Vagina (tissue), 2 donors: ENCODE results near the gene HOXA7. TPM values are rescaled to one million over a fixed set of nuclear protein-coding genes. Genes with fewer than 3 reads are reported as not detected.
A peak's percentile ranks its signal among the peaks of the same experiment; 100 is the strongest.

Experiments
- DNase-seq, 2 donors: peaks; one replicate each; pipeline ENCODE4 v3.0.0-alpha.2; 2017; ENCODE audit errors: extremely low spot score in 2 of 2
- H3K27ac ChIP-seq: fragments of 200-600 bp; sonication (generic); one replicate; pipeline ENCODE4 v1.5.1; 2019
- H3K27me3 ChIP-seq: fragments of 200-600 bp; sonication (generic); one replicate; pipeline ENCODE4 v1.5.1; 2019
- H3K36me3 ChIP-seq, 2 donors: fragments of 200-600 bp; sonication (generic); one replicate each; pipeline ENCODE4 v1.5.1; 2017 to 2019
- H3K4me1 ChIP-seq: fragments of 200-600 bp; sonication (generic); one replicate; pipeline ENCODE4 v1.5.1; 2019
- H3K4me3 ChIP-seq, 2 donors: fragments of 200-600 bp; sonication (generic); 1 replicate in 1 of 2; 2 replicates in 1 of 2; pipeline ENCODE4 v1.5.1; 2016 to 2019
- H3K9me3 ChIP-seq: fragments of 200-600 bp; sonication (generic); one replicate; pipeline ENCODE4 v1.5.1; 2019
- CTCF ChIP-seq, 3 experiments: fragments of 450-650 bp in 2 of 3; fragments of 200-600 bp in 1 of 3; sonication (generic) in 1 of 3; IDR thresholded peaks; one replicate each; pipeline ENCODE4 v1.5.1; 2017 to 2019; ENCODE audit warnings: antibody characterized with exemption in 3 of 3, mild to moderate bottlenecking in 2 of 3, moderate library complexity in 2 of 3
- POLR2A ChIP-seq, 2 donors: fragments of 450-650 bp; IDR thresholded peaks; one replicate each; pipeline ENCODE4 v1.6.1; 2017; ENCODE audit warnings: antibody characterized with exemption in 2 of 2, mild to moderate bottlenecking in 2 of 2, moderate library complexity in 2 of 2
- POLR2AphosphoS5 ChIP-seq, 2 donors: sonication (generic); formaldehyde crosslinking; IDR thresholded peaks; one replicate each; pipeline ENCODE4 v1.9.0; 2017; ENCODE audit warnings: antibody characterized with exemption in 2 of 2, mild to moderate bottlenecking in 2 of 2, low read depth in 1 of 2; ENCODE audit not compliant: insufficient read depth in 1 of 2
- intact Hi-C: fragments of 100-400 bp; cut with DNase I; formaldehyde crosslinking; loops from one replicate; pipeline ENCODE4 v1.15.1; 2023
- microRNA counts, 2 donors: library from miRNA; unstranded; fragments of <30 nt; microRNA quantifications; one replicate each; lab custom pipeline; 2016 to 2017
- microRNA-seq: library from miRNA; unstranded; fragments of <30 nt; microRNA quantifications from one replicate; pipeline ENCODE4, GENCODE V29; 2017; ENCODE audit warnings: borderline number of aligned reads, borderline replicate concordance
- small RNA-seq: library from RNA; depleted of rRNA; stranded (forward); fragments of <200 nt; gene quantifications from one replicate; pipeline ENCODE3, GENCODE V24; 2016
- total RNA-seq: library from RNA; depleted of rRNA; stranded (reverse); fragments of >200 nt; gene quantifications from one replicate; pipeline ENCODE4 v1.2.3, GENCODE V29; 2016

HOXA7 gene
- total RNA-seq, 1 donor from 2014 or later, result 23.8 TPM

- Histone ChIP-seq H3K36me3 (no peaks in the 10 kb centered on the region), H3K4me3 (peak overlapping the region; percentile 1 to 29), H3K27me3 (no peaks in the 10 kb centered on the region), H3K4me1 (no peaks in the 10 kb centered on the region), H3K27ac (peak overlapping the region; percentile 66), H3K9me3 (no peaks in the 10 kb centered on the region)
- intact Hi-C loops, result no loop called here
- TF ChIP-seq POLR2AphosphoS5 (IDR thresholded peaks at IDR 0.05; ENCODE audit: insufficient read depth in 1 of 2, low read depth in 1 of 2) (no peak), POLR2A (IDR thresholded peaks at IDR 0.05) (no peak), CTCF (IDR thresholded peaks at IDR 0.05) (no peak)
- DNase-seq, result no peak
Measured at GRCh38 chr7:27106901-27107240, 49.6 kb downstream of the HOXA7 start.

- Histone ChIP-seq H3K9me3 (no peaks in the 10 kb centered on the region), H3K36me3 (no peaks in the 10 kb centered on the region), H3K4me1 (no peaks in the 10 kb centered on the region), H3K27me3 (no peaks in the 10 kb centered on the region), H3K27ac (peak overlapping the region; percentile 66), H3K4me3 (peak overlapping the region; percentile 1 to 29)
- TF ChIP-seq CTCF (IDR thresholded peaks at IDR 0.05) (no peak), POLR2A (IDR thresholded peaks at IDR 0.05) (no peak), POLR2AphosphoS5 (IDR thresholded peaks at IDR 0.05; ENCODE audit: insufficient read depth in 1 of 2, low read depth in 1 of 2) (no peak)
- DNase-seq, result no peak
- intact Hi-C loops, result no loop called here
Measured at GRCh38 chr7:27106181-27106900, 50.1 kb downstream of the HOXA7 start.

DNA sequence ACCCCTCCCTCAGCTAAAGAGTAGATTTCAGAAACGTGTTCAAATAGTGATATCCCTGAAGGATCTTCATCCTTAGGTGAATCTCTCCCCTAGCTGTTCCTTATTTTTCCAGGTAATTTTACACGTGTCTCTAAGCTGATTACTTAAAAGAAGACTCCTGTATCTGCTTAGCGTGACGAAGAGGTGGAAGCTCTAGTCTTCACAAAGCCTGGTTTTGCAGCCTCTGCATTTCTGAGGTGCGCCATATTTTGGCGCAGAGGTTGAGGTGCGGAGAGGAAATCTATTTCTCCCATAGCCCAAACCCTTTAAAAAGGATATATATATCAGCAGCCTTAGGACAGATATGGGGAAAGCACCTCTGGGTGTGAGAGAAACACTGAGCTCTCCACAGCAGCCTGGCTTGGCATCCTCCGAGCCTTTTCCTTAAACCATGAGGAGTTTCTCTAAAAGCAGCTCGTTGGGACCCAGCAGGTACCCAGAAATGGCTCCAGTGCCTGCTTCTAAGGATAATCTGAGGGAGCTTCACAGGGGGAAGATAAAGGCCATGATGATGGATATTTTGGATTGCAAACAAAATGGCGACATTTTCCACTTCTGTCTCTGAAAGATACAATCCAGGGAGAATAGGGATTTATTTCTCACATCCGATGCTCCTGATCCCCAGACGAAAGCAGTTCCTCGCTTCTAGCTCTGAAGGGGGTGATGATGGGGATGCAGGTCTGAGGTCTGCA is 51.0 kb downstream of the HOXA7 start:
- TF ChIP-seq CTCF (IDR thresholded peaks at IDR 0.05) (no peak), POLR2AphosphoS5 (IDR thresholded peaks at IDR 0.05; ENCODE audit: insufficient read depth in 1 of 2, low read depth in 1 of 2) (no peak), POLR2A (IDR thresholded peaks at IDR 0.05) (no peak)
- Histone ChIP-seq H3K9me3 (no peaks in the 10 kb centered on the region), H3K4me3 (no peak overlapping the region), H3K4me1 (no peaks in the 10 kb centered on the region), H3K36me3 (no peaks in the 10 kb centered on the region), H3K27ac (no peak overlapping the region), H3K27me3 (no peaks in the 10 kb centered on the region)
- intact Hi-C loops, result no loop called here
- no peak for DNase-seq

DNA sequence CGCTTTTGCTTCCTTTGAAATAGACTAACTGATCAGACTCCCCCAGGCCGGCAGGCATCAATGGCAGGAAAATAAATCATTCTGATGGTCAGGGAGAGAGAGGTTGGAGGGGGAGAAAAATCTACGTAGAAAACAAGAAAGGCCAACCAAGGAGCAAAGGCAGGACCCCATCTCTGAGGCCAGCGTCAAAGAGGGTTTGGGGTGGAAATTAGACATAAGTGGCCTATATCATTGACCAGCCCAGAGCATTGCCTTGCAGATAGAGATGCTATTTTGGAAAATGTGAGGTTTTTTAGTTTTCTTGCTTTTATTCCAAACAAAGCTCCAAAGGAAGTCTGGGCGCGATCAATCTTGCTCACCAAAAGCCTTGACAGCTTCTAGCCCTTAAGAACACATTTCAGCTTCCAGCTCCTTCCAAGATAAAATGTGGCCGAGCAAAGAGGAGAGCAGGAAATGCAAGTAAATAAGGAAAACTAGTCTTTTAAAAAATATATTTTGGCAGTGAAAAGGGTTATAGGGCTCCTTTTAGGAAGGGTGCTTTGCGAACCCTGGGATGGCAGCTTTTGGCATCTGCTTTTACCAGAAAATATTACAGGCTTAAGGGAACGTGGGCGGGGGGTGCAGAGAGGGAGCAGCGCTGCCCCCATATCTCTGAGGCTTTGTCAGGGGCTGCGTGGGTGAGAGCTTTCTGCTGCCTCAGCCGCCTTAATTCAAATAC is 52.0 kb downstream of the HOXA7 start:
- no peak for DNase-seq
- Histone ChIP-seq H3K27ac (no peak overlapping the region), H3K9me3 (no peaks in the 10 kb centered on the region), H3K4me3 (no peak overlapping the region), H3K4me1 (peaks cover 2% of the 10 kb centered on the region), H3K36me3 (no peaks in the 10 kb centered on the region), H3K27me3 (no peaks in the 10 kb centered on the region)
- TF ChIP-seq CTCF (IDR thresholded peaks at IDR 0.05) (no peak), POLR2A (IDR thresholded peaks at IDR 0.05) (no peak)
- intact Hi-C loops, result no loop called here

MicroRNA genes within 50 kb of the gene (microRNA counts, 767-probe panel; counts per million panel counts)
- microRNA hsa-miR-196b-5p (lab: Ali Mortazavi, UCI), result 5,514 to 5,529 counts per million in 2 donors

Small RNA genes within 50 kb of the gene (microRNA-seq; reads per million reads assigned to microRNA genes)
- 6,257 reads per million, percentile 91 among the genes with 10 or more reads in this experiment for gene MIR196B

Small RNA genes within 50 kb of the gene (small RNA-seq; reads per million reads assigned to genes)
- gene AC004080.5 (not detected), gene RF02140 (not detected), gene RF02141 (not detected)

Other genes starting within 250 kb of the HOXA7 start
- gene HOXA1, start 60.7 kb downstream of the HOXA7 start, total RNA-seq, result 0.74 TPM
- gene HOXA2, start 54.0 kb downstream of the HOXA7 start, total RNA-seq, result 2.0 TPM
- gene HOXA4, start 25.9 kb downstream of the HOXA7 start, total RNA-seq, result 0.98 TPM
- 6.1 TPM for gene HOXA5, start 13.0 kb downstream of the HOXA7 start, total RNA-seq
- 1.7 TPM for gene HOXA6, start 8.9 kb downstream of the HOXA7 start, total RNA-seq
- gene HOXA3, start 4.1 kb downstream of the HOXA7 start, total RNA-seq, result 3.9 TPM
- 13.0 TPM for gene HOXA9, start 8.9 kb upstream of the HOXA7 start, total RNA-seq
- 19.2 TPM for gene HOXA10, start 17.6 kb upstream of the HOXA7 start, total RNA-seq
- 9.8 TPM for gene HOXA11, start 28.6 kb upstream of the HOXA7 start, total RNA-seq
- 14.5 TPM for gene HOXA13, start 43.4 kb upstream of the HOXA7 start, total RNA-seq
- 2.5 TPM for gene EVX1, start 86.1 kb upstream of the HOXA7 start, total RNA-seq